Astrocyte of the spinal cord (primary cell): ENCODE measurements around the gene SPAAR.

Source experiments
- DNase-seq: peaks from one replicate; pipeline ENCODE4 v3.0.0; 2011; ENCODE audit warnings: low read depth, low spot score
- H3K4me3 ChIP-seq: 2 replicates; pipeline ENCODE4 v1.5.1; 2011; ENCODE audit warnings: low read depth, mild to moderate bottlenecking, low read length, moderate library complexity
- CTCF ChIP-seq: IDR thresholded peaks from 2 replicates; pipeline ENCODE4 v1.5.1; 2012; ENCODE audit warnings: low read depth, mild to moderate bottlenecking, low read length, inconsistent platforms
- in situ Hi-C: cut with HindIII; loops from 2 replicates; pipeline ENCODE4 v1.10.0; 2017; ENCODE audit warnings: low sequenced_read_pairs

SPAAR gene

GRCh38 chr9:35954942-35955546 is 45.8 kb downstream of the SPAAR start:
- no peak overlapping the region for H3K4me3 ChIP-seq
- peak; percentile 89 for TF ChIP-seq CTCF
- in situ Hi-C loops = no loop called here
- DNase-seq = peak; percentile 80

- no peak for DNase-seq
- no peak for TF ChIP-seq CTCF
- H3K4me3 ChIP-seq = no peak overlapping the region
- in situ Hi-C loops = no loop called here
These were observed 47.4 kb downstream of the SPAAR start for GRCh38 chr9:35956651-35957050.

- no peak within 1 kb of the TSS for H3K4me3 ChIP-seq
- in situ Hi-C loops = no loop called here
- no peak for TF ChIP-seq CTCF
- no peak for DNase-seq
These were observed 49.0 kb downstream of the SPAAR start, which contains the start of gene OR2S2 for GRCh38 chr9:35958104-35958837. Gene OR2S2, minus strand, starts transcription at chr9:35958154. Its CDS starts 56 bp downstream, at chr9:35958098.

- DNase-seq = peak; percentile 53
- TF ChIP-seq CTCF = no peak
- in situ Hi-C loops = no loop called here
These were observed 50.9 kb downstream of the SPAAR start for GRCh38 chr9:35960039-35960655.

More at GRCh38 chr9:35960039-35960655, 50.9 kb downstream of the SPAAR start:
- no peak overlapping the region for H3K4me3 ChIP-seq
